Ecto neural progenitor cell (in vitro differentiated cells): ENCODE data around the gene EXO5.
"Not testable (repeated sequence)": the region's sequence is repeated elsewhere in the genome, so short reads cannot be mapped to it uniquely, and the experiment has no call there.

Experiments
- DNase-seq: peaks from one replicate; pipeline ENCODE4 v3.0.0-alpha.2; 2018; ENCODE audit warnings: low spot score

The EXO5 gene

GRCh38 chr1:40553017-40553416 is 44.5 kb downstream of the EXO5 start:
- no peak for DNase-seq

- not testable (repeated sequence) for DNase-seq
Measured at GRCh38 chr1:40554807-40555206, 46.2 kb downstream of the EXO5 start.

- DNase-seq, result no peak
Measured at GRCh38 chr1:40556121-40556520, 47.6 kb downstream of the EXO5 start.

- not testable (repeated sequence) for DNase-seq
Measured at GRCh38 chr1:40558241-40558640, 49.7 kb downstream of the EXO5 start.

GRCh38 chr1:40562185-40562584 is 53.6 kb downstream of the EXO5 start:
- DNase-seq, result no peak

- DNase-seq, result no peak
Measured at GRCh38 chr1:40563266-40563665, 54.7 kb downstream of the EXO5 start.

- DNase-seq, result no peak
Measured at GRCh38 chr1:40564506-40564905, 55.9 kb downstream of the EXO5 start.

- no peak for DNase-seq
Measured at GRCh38 chr1:40564913-40565312, 56.3 kb downstream of the EXO5 start.
